ENCODE results near the gene PPP1R7.

GRCh38 chr2:241202681-241203080, 52.4 kb downstream of the PPP1R7 start:
- TF ChIP-seq NFIC (IDR thresholded peaks at IDR 0.05; ENCODE audit: borderline replicate concordance): no peak
- no peak for TF ChIP-seq CTCF (IDR thresholded peaks at IDR 0.05)
- no peak for TF ChIP-seq POLR2AphosphoS5 (IDR thresholded peaks at IDR 0.05; ENCODE audit: low read depth, low read length)
- TF ChIP-seq YY1 (IDR thresholded peaks at IDR 0.05; ENCODE audit: low read depth): no peak
- no peak for TF ChIP-seq JUND (IDR thresholded peaks at IDR 0.05)
- no peak for TF ChIP-seq EZH2phosphoT487 (IDR thresholded peaks at IDR 0.05; ENCODE audit: borderline replicate concordance, low read depth)
- TF ChIP-seq FOSL2 (IDR thresholded peaks at IDR 0.05; ENCODE audit: borderline replicate concordance, low read depth): no peak
- no peak for TF ChIP-seq MXI1 (IDR thresholded peaks at IDR 0.05; ENCODE audit: low read depth, low read length)
